ENCODE results near the gene LRMDA. TPM values are rescaled to one million over a fixed set of nuclear protein-coding genes. Genes with fewer than 3 reads are reported as not detected.

LRMDA gene
- total and polyA plus RNA-seq, 2 of the 13 experiments (the other 11 are each of a cell fraction or from before 2014, with no cell fraction given): 13.4 to 22.0 TPM

GRCh38 chr10:76033457-76034196 lies 602.2 kb downstream of the LRMDA start (continued):
- TF ChIP-seq CBX5 (CRISPR knock-in tag; IDR thresholded peaks at IDR 0.05; ENCODE audit: borderline replicate concordance) (peak; percentile 84; the same call in 1 of the 2 replicates), KDM1A (CRISPR knock-in tag; IDR thresholded peaks at IDR 0.05) (peak; percentile 70; the same call in 1 of the 2 replicates), ATF7 (IDR thresholded peaks at IDR 0.05) (no peak), ATF7 (CRISPR knock-in tag; IDR thresholded peaks at IDR 0.05) (peak; percentile 88; the same call in 1 of the 2 replicates), ELF4 (CRISPR knock-in tag; IDR thresholded peaks at IDR 0.05; ENCODE audit: borderline replicate concordance) (peak; percentile 84), SKIL (CRISPR knock-in tag; IDR thresholded peaks at IDR 0.05; ENCODE audit: borderline replicate concordance) (peak; percentile 79), ZNF770 (CRISPR knock-in tag; IDR thresholded peaks at IDR 0.05) (no peak), SNRNP70 (IDR thresholded peaks at IDR 0.05; ENCODE audit: low read depth, low read length) (no peak), TP53 (CRISPR knock-in tag; conservative IDR thresholded peaks at IDR 0.05) (no peak), PTBP1 (IDR thresholded peaks at IDR 0.05; ENCODE audit: low read depth, low read length, poor library complexity, severe bottlenecking) (no peak), NONO (IDR thresholded peaks at IDR 0.05) (no peak), NONO (CRISPR knock-in tag; conservative IDR thresholded peaks at IDR 0.05) (peak; percentile 81), ZBTB14 (CRISPR knock-in tag; IDR thresholded peaks at IDR 0.05) (no peak), ZNF3 (CRISPR knock-in tag; IDR thresholded peaks at IDR 0.05) (no peak), DRAP1 (CRISPR knock-in tag; IDR thresholded peaks at IDR 0.05) (peak; percentile 95), RAD21 (CRISPR knock-in tag; IDR thresholded peaks at IDR 0.05) (peak; percentile 78), PHF8 (CRISPR knock-in tag; IDR thresholded peaks at IDR 0.05) (peak; percentile 50), PCBP1 (IDR thresholded peaks at IDR 0.05; ENCODE audit: borderline replicate concordance, low read depth, low read length) (no peak), ZNF207 (IDR thresholded peaks at IDR 0.05; ENCODE audit: borderline replicate concordance) (no peak), RXRB (CRISPR knock-in tag; IDR thresholded peaks at IDR 0.05; ENCODE audit: borderline replicate concordance) (peak; percentile 92), ZFP36L1 (CRISPR knock-in tag; IDR thresholded peaks at IDR 0.05) (peak; percentile 76; the same call in 1 of the 2 replicates), POLR2A (IDR thresholded peaks at IDR 0.05; ENCODE audit: insufficient read depth in 1 of 2, low read depth in 2 of 2, low read length in 2 of 2) (peak; percentile 70 to 83), EEA1 (CRISPR knock-in tag; IDR thresholded peaks at IDR 0.05; ENCODE audit: borderline replicate concordance) (no peak), ZNF34 (CRISPR knock-in tag; IDR thresholded peaks at IDR 0.05; ENCODE audit: borderline replicate concordance) (no peak), PITX1 (CRISPR knock-in tag; IDR thresholded peaks at IDR 0.05) (peak; percentile 80), STAG1 (CRISPR knock-in tag; IDR thresholded peaks at IDR 0.05) (peak; percentile 59)

All from HepG2 (cell line).